ENCODE data around the gene DPP6. TPM values are rescaled to one million over a fixed set of nuclear protein-coding genes. Genes with fewer than 3 reads are reported as not detected.

DPP6 gene
- total RNA-seq, 4 donors from 2014 or later, result 1.8 to 33.7 (median 6.4) TPM

DNA sequence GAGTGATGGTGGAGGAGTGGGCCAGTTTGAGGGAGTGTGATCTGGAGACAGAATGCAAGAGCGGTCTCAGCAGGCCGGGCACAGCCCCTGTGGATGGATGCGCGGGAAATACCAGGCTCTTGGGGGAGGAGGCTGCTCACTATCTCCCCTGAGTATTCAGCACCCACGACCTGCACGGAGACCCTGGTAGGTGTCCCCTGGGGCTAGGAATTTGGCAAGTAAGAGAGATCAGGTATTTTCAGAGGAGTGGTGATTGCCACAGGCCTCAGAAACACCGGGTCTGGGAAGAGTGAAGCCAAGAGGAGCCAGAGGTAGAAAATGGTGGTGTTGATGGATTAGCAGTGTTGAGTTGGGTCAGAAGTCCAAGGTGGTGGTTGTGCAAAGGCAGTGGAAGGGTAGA lies 524.4 kb downstream of the DPP6 start:
- H3K27me3 ChIP-seq, result no peaks in the 10 kb centered on the region
- no peak overlapping the region for H3K27ac ChIP-seq
- no peak for DNase-seq
- intact Hi-C loops (cut with DNase I; ENCODE audit: low total_unique reads), result no loop called here
- H3K4me3 ChIP-seq, result no peak overlapping the region
- TF ChIP-seq, protein P1, sequence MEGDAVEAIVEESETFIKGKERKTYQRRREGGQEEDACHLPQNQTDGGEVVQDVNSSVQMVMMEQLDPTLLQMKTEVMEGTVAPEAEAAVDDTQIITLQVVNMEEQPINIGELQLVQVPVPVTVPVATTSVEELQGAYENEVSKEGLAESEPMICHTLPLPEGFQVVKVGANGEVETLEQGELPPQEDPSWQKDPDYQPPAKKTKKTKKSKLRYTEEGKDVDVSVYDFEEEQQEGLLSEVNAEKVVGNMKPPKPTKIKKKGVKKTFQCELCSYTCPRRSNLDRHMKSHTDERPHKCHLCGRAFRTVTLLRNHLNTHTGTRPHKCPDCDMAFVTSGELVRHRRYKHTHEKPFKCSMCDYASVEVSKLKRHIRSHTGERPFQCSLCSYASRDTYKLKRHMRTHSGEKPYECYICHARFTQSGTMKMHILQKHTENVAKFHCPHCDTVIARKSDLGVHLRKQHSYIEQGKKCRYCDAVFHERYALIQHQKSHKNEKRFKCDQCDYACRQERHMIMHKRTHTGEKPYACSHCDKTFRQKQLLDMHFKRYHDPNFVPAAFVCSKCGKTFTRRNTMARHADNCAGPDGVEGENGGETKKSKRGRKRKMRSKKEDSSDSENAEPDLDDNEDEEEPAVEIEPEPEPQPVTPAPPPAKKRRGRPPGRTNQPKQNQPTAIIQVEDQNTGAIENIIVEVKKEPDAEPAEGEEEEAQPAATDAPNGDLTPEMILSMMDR (IDR thresholded peaks at IDR 0.05), result no peak
- TF ChIP-seq POLR2A (IDR thresholded peaks at IDR 0.05), result no peak
- in situ Hi-C loops (cut with MboI; ENCODE audit: low pct_ligation_motif_present in 1 of 4, low pct_unique_long_range_greater_than_20kb in 1 of 4, low sequenced_read_pairs in 3 of 4), result no loop called here
- H3K36me3 ChIP-seq, result no peaks in the 10 kb centered on the region
- no peaks in the 10 kb centered on the region for H3K9me3 ChIP-seq
- H3K4me1 ChIP-seq, result no peaks in the 10 kb centered on the region
- WGBS, 2 donors (ENCODE audit: low coverage in 1 of 2), result 88 to 100% methylated on average over 5 to 7 of the region's 7 CpGs

DNA sequence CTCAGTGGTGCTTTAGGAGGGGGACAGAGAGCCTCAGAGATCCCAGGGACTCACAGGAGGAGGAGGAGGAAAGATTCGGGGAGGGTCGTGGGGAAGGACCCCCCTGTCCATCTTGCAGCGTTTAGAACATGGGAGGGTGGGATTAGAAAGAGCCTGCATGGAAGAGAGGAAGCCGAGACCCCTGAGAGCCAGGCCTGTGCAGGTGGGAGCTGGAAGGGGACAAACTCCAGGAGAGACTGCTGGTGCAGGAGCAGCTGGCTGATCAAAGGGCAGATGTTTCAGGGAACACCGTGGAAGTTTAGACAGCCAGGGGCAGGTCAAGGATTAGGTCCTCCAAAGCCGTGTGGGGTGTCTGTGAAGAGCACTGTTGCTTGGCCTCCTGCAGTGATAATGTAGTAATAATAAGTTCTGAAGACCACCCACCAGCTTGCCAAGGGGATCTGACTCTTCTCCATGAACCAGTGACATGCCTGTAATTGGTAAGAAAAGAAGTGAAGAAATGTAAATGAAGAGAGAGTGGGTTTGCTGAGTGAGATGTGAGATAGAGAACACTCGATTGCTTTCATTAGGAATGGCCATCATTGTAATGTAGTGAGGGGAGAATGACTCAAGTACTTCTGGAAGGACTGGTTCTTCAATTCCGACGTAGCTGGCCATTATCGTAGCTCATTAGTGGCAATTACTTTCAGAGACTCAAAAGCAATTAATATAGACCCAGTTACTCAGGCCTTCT lies 525.1 kb downstream of the DPP6 start:
- no peak for TF ChIP-seq POLR2A (IDR thresholded peaks at IDR 0.05)
- TF ChIP-seq, protein P1 (IDR thresholded peaks at IDR 0.05), result no peak
- no peak for TF ChIP-seq POLR2AphosphoS5 (IDR thresholded peaks at IDR 0.05)
- no peak for TF ChIP-seq EP300 (IDR thresholded peaks at IDR 0.05; ENCODE audit: low read depth)
- Histone ChIP-seq H3K4me1 (no peaks in the 10 kb centered on the region), H3K27ac (no peak overlapping the region), H3K9me3 (no peaks in the 10 kb centered on the region), H3K27me3 (no peaks in the 10 kb centered on the region), H3K4me3 (no peak overlapping the region), H3K36me3 (no peaks in the 10 kb centered on the region)
- WGBS, 2 donors (ENCODE audit: low coverage in 1 of 2), result 83 to 89% methylated on average over 9 to 10 of the region's 10 CpGs
- intact Hi-C loops (cut with DNase I; ENCODE audit: low total_unique reads), result no loop called here
- in situ Hi-C loops (cut with MboI; ENCODE audit: low pct_ligation_motif_present in 1 of 4, low pct_unique_long_range_greater_than_20kb in 1 of 4, low sequenced_read_pairs in 3 of 4), result no loop called here
- DNase-seq, result no peak

DNA sequence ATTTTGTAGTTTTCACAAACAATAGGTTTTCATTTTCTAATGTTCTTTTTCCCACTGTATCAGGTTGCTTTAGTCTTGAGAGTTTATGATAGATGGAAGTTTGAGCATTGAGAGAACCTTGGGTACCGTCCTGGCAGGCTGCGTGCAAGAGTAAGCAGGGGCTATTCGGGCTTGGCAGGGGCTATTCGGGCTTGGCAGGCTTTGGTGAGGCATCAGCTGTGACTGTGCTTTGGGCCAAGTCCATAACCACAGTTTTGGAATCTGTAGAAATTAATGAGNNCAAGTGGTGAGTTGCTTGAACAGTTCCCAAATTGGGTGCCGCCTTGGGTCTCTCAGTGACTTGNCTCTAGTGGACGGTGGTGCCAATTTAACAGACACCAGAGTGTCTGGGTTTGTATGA lies 526.1 kb downstream of the DPP6 start:
- no peak for TF ChIP-seq POLR2A (IDR thresholded peaks at IDR 0.05)
- TF ChIP-seq POLR2AphosphoS5 (IDR thresholded peaks at IDR 0.05), result no peak
- TF ChIP-seq, protein P1 (IDR thresholded peaks at IDR 0.05), result no peak
- no peak for TF ChIP-seq EP300 (IDR thresholded peaks at IDR 0.05; ENCODE audit: low read depth)
- Histone ChIP-seq H3K9me3 (no peaks in the 10 kb centered on the region), H3K4me3 (no peak overlapping the region), H3K27me3 (no peaks in the 10 kb centered on the region), H3K27ac (no peak overlapping the region), H3K36me3 (no peaks in the 10 kb centered on the region), H3K4me1 (no peaks in the 10 kb centered on the region)
- no peak for DNase-seq
- intact Hi-C loops (cut with DNase I; ENCODE audit: low total_unique reads), result no loop called here
- in situ Hi-C loops (cut with MboI; ENCODE audit: low pct_ligation_motif_present in 1 of 4, low pct_unique_long_range_greater_than_20kb in 1 of 4, low sequenced_read_pairs in 3 of 4), result no loop called here
- 60 to 92% methylated on average over 1 to 6 of the region's 6 CpGs for WGBS, 2 donors (ENCODE audit: low coverage in 1 of 2)

DNA sequence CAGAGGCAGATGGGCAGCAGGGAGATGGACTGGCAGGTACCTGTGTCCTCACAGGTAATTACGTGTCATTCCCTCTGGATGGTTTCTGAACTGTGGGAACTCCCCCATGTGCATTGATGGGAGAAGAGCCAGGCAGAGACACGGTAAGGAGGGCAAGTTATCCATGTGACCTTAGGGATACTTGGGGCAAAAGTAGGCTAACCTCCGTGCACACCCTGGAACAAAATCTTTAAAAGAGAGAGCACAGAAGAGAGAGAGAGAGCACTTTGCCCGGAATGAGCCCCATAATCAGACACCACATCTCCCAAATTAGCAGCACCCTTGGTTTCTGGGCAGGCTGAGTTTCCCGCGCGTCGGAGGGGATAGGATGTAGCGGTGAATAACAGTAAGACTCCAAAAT lies 527.5 kb downstream of the DPP6 start:
- 81 to 87% methylated on average over 3 to 9 of the region's 9 CpGs for WGBS, 2 donors (ENCODE audit: low coverage in 1 of 2)
- in situ Hi-C loops (cut with MboI; ENCODE audit: low pct_ligation_motif_present in 1 of 4, low pct_unique_long_range_greater_than_20kb in 1 of 4, low sequenced_read_pairs in 3 of 4), result no loop called here

More for the DNA sequence above, 527.5 kb downstream of the DPP6 start:
- Histone ChIP-seq H3K27me3 (no peaks in the 10 kb centered on the region), H3K36me3 (no peaks in the 10 kb centered on the region), H3K27ac (no peak overlapping the region), H3K9me3 (no peaks in the 10 kb centered on the region), H3K4me3 (no peak overlapping the region), H3K4me1 (no peaks in the 10 kb centered on the region)
- TF ChIP-seq EP300 (IDR thresholded peaks at IDR 0.05; ENCODE audit: low read depth) (no peak), POLR2AphosphoS5 (IDR thresholded peaks at IDR 0.05) (no peak), POLR2A (IDR thresholded peaks at IDR 0.05) (no peak)
- TF ChIP-seq, protein P1 (IDR thresholded peaks at IDR 0.05), result no peak
- DNase-seq, result no peak
- intact Hi-C loops (cut with DNase I; ENCODE audit: low total_unique reads), result no loop called here

All from transverse colon (tissue), 4 donors.